Right renal cortex interstitium (tissue), 3 donors: ENCODE measurements around the gene FAM227B. TPM values are rescaled to one million over a fixed set of nuclear protein-coding genes. Genes with fewer than 3 reads are reported as not detected.
"Not testable (repeated sequence)": the region's sequence is repeated elsewhere in the genome, so short reads cannot be mapped to it uniquely, and the experiment has no call there.

Experiments used
- DNase-seq, 3 donors: peaks; one replicate each; pipeline ENCODE4 v3.0.0-alpha.2; 2013; ENCODE audit warnings: low read depth in 3 of 3, low spot score in 2 of 3
- polyA plus RNA-seq, 3 donors: library from polyadenylated mRNA; unstranded; fragments of 120-200 nt; gene quantifications; one replicate each; pipeline ENCODE4 v1.2.1, GENCODE V29; 2013; ENCODE audit not compliant: insufficient read length in 3 of 3

The FAM227B gene
- polyA plus RNA-seq, 3 donors = 16.1 to 18.5 (median 16.4) TPM

DNA sequence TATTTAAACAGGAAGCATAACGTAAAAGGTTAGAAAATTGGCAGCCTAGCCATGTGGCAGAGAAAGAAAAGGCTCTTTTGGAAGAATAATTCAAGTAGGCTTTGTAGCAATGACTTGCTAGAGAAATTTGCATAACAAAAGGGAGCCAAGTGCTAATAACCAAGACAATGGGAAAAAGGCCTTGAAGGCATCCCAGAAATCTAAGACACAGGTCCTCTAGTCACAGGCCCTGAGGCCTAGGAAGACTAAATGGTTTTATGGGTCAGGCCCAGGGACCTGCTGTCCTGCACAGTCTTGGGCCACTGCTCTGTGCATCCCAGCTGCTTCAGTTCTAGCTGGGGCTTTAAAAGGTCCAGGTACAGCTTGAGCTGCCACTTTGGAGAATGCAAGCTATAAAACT, 119.0 kb downstream of the FAM227B start:
- no peak for DNase-seq

- DNase-seq = no peak
Measured at GRCh38 chr15:49495993-49496753, 124.4 kb downstream of the FAM227B start.

GRCh38 chr15:49494842-49495241, 125.8 kb downstream of the FAM227B start:
- DNase-seq = no peak

DNA sequence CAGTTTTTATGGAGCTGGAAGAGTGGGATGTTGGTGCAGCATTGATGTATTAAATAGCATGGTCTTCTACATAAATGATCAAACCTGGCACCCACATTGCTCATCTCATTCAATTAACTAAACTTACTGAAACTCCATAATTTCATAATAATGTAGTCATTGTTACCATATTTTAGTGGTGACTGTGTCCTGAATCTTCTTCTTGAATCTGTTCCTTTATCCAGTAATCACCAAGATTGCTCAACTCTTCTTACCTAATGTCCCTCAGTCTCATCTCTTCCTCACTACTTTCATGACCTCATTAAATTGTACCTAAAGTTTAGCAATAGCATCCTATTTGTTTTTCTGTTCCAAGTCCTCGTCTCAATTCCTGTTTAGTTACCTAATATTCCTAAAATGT, 127.8 kb downstream of the FAM227B start:
- DNase-seq = no peak

GRCh38 chr15:49492151-49492550, 128.5 kb downstream of the FAM227B start:
- no peak for DNase-seq

GRCh38 chr15:49490966-49491365, 129.7 kb downstream of the FAM227B start:
- no peak for DNase-seq

GRCh38 chr15:49485401-49485800, 135.2 kb downstream of the FAM227B start:
- not testable (repeated sequence) for DNase-seq

DNA sequence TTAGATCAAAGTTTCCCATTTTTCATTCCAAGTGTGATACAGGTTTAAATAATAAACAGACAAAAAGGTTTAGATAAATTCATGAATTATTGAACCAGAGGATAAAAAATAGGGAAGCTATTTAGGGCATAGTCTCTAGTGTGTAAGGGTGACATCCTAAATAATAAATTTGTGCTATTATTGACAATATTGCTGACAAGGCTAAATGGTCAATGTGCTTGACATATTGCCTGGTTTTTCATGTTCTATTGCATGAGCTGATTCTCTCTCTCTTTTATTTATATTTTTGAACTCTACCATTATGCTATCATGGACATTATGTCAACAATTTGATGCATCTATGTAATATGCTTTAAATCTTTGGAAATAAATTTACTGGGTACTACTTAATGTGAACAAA, 141.6 kb downstream of the FAM227B start:
- DNase-seq = not testable (repeated sequence)

DNA sequence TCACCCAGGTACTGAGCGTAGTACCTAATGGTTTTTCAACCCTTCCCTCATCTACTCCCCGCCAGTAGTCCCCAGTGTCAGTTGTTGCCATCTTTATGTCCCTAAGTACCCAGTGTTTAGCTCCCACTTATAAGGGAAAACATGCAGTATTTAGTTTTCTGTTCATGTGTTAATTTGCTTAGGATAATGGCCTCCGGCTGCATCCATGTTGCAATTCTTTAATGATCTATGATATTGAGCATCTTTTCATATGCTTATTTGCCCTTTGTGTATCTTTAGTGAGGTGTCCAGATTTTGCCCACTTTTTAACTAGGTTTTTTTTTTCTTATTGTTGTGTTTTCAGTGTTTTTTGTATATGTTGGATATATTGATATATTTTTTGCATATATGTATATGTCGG, 142.6 kb downstream of the FAM227B start:
- not testable (repeated sequence) for DNase-seq

DNA sequence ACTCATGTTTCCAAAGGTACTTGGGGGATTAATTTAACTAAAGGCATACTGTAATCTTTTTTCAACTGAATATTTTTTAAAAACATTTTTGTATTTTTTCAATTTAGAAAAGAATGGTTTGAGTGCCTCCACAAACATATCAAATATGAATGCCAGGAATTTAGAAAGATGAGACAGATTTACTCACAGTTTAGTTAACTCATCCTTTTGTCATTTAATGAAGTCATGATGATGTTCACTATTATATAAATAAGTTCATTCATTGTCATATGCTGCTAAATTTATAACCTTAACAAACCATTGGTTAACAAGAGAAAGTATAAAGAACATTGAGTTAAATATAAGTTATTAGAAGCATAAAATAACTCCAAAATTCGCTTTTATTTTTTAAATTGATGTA, 147.6 kb downstream of the FAM227B start:
- DNase-seq = no peak

DNA sequence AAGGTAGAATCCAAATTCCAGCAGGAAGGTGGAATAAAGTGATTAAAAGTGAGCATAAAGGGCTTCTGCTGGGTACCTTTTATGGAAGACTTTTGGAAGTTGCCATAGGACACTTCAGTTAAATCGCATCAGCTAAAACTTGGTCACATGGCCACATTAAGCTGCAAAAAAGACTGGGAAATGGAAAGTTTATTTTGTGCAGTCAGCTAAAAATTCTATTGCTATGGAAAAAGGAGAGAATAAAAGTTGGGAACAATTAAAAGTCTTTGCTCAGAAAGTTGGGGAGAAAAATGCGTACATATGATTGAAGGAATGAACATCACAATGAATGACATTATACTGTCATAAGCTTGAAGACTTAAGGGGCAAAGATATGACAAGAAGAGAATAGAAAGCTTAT, 148.3 kb downstream of the FAM227B start:
- no peak for DNase-seq

GRCh38 chr15:49471733-49472132, 148.9 kb downstream of the FAM227B start:
- DNase-seq = no peak

DNA sequence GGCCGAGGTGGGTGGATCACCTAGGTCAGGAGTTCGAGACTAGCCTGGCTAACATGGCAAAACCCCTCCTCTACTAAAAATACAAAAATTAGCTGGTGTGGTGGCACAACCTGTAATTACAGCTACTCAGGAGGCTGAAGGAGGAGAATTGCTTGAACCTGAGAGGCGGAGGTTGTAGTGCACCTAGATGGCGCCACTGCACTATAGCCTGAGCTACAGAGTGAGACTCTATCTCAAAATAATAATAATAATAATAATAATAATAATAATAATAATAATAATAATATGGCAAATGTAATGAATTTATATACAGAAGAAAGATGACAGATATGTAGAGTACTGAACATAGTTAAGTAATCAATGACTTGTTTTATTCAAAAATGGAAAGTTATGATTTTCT, 149.4 kb downstream of the FAM227B start:
- DNase-seq = not testable (repeated sequence)

DNA sequence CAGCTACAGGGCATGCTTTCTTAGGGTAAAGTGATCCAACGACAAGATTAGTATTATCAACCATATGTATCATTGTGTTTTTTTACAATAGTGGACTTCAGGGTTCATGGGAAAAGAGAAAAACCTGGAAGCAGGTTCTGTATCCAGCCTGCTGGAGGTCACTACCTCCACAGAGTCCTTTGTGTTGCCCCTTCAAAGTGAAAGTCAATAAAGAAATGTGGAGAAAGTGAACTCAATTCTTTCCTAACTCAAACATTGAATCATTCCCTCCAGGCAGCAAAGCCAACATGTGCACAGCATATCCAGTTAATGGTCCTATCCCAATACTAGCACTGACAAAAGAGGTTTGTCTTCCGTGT, 152.2 kb downstream of the FAM227B start:
- no peak for DNase-seq

- no peak for DNase-seq
Measured at GRCh38 chr15:49467746-49468480, 152.7 kb downstream of the FAM227B start.

DNA sequence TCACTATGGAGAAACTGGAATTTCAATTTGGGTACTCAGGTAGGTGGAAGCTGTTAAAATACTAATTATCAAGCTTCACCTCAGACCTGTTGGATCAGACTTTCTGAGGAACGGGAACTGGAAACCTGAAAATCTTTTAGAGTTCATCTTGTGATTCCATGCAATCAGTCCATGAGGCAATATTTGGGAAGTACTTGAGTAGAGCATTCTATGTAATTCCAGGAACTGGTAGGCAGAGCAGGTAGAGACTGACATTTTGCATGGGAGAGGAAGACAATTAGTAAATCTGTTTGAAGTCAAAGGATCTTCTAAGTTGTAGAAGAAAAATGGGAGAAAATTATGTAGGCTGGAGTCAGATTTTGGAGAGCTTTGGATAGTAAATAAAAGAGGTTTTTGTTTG, 154.5 kb downstream of the FAM227B start:
- DNase-seq = no peak

- DNase-seq = no peak
Measured at GRCh38 chr15:49464522-49464921, 156.1 kb downstream of the FAM227B start.

- DNase-seq = no peak
Measured at GRCh38 chr15:49462232-49462844, 158.3 kb downstream of the FAM227B start.

GRCh38 chr15:49460411-49460941, 160.1 kb downstream of the FAM227B start:
- no peak for DNase-seq

DNA sequence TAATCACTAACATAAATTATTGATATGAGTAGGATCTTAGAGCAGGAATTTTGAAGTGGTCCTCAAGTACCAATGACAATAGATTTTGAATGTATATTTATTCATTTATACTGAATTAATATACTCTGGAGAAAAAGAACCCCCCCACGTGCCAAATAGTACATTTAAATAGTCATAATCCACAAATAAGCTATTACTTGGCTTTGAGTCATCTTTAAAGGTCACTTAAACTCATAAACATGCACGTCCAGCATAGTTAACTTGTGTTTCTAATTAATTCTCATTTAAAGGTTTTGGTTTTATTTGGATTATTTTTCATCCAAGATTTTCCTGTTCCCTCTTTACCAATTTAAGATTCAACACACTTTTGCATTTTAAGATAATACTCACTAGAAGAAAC, 162.5 kb downstream of the FAM227B start:
- no peak for DNase-seq

- DNase-seq = no peak
Measured at GRCh38 chr15:49456166-49456565, 164.5 kb downstream of the FAM227B start.

- no peak for DNase-seq
Measured at GRCh38 chr15:49452595-49452994, 168.0 kb downstream of the FAM227B start.
